Adipose tissue (tissue), 3 donors: ENCODE data around the gene CEP104. TPM values are rescaled to one million over a fixed set of nuclear protein-coding genes. Genes with fewer than 3 reads are reported as not detected.

Experiments used
- H3K27ac ChIP-seq: one replicate; pipeline ENCODE4 v1.5.1; 2013; ENCODE audit warnings: low read depth, low read length
- WGBS, 3 donors: extraction: QIAGEN DNeasy Blood & Tissue Kit; methylation state at CpG; one replicate each; pipeline ENCODE4 v1.1.7; 2013; 5-methylcytosine and 5-hydroxymethylcytosine counted together
- polyA plus RNA-seq, 3 donors: library from polyadenylated mRNA; stranded (reverse); fragments of 200-250 nt; gene quantifications; one replicate each; pipeline ENCODE4 v1.2.3, GENCODE V29; 2013
- donor health status: healthy with polysubstance abuse.
- donor health status: Bipolar disorder and iron deficiency.
- donor health status: healthy.

The CEP104 gene
- polyA plus RNA-seq, 3 donors: 7.4 to 10.3 (median 8.5) TPM

- H3K27ac ChIP-seq: no peak overlapping the region
- 96% methylated on average over 7 of the region's 7 CpGs for WGBS, 3 donors
Measured at GRCh38 chr1:3841491-3841890, 15.5 kb downstream of the CEP104 start.

GRCh38 chr1:3838788-3839187, 18.2 kb downstream of the CEP104 start:
- 97 to 98% (median 98%) methylated on average over 11 of the region's 11 CpGs for WGBS, 3 donors
- H3K27ac ChIP-seq: no peak overlapping the region

- 93 to 100% (median 100%) methylated on average over 1 of the region's 1 CpG for WGBS, 3 donors
- no peak overlapping the region for H3K27ac ChIP-seq
Measured at GRCh38 chr1:3837685-3838084, 19.3 kb downstream of the CEP104 start.

- WGBS, 3 donors: 97 to 99% (median 98%) methylated on average over 6 of the region's 6 CpGs
- no peak overlapping the region for H3K27ac ChIP-seq
Measured at GRCh38 chr1:3837200-3837599, 19.8 kb downstream of the CEP104 start.

- WGBS, 3 donors: 91 to 99% (median 97%) methylated on average over 10 to 11 of the region's 11 CpGs
- H3K27ac ChIP-seq: no peak overlapping the region
Measured at GRCh38 chr1:3836421-3836820, 20.6 kb downstream of the CEP104 start.

- no peak overlapping the region for H3K27ac ChIP-seq
- whole genome bisulfite sequencing, 3 donors: 88 to 96% (median 91%) methylated on average over 10 of the region's 10 CpGs
Measured at GRCh38 chr1:3834701-3835100, 22.3 kb downstream of the CEP104 start.

GRCh38 chr1:3831689-3832088, 25.3 kb downstream of the CEP104 start:
- H3K27ac ChIP-seq: no peak overlapping the region
- WGBS, 3 donors: 64 to 79% (median 74%) methylated on average over 6 of the region's 6 CpGs

- no peak overlapping the region for H3K27ac ChIP-seq
- 94% methylated on average over 8 of the region's 8 CpGs for WGBS, 3 donors
Measured at GRCh38 chr1:3828391-3828790, 28.6 kb downstream of the CEP104 start.

- H3K27ac ChIP-seq: no peak overlapping the region
- WGBS, 3 donors: 86 to 92% (median 89%) methylated on average over 14 of the region's 14 CpGs
Measured at GRCh38 chr1:3827813-3828307, 29.2 kb downstream of the CEP104 start.

- 84 to 90% (median 89%) methylated on average over 15 of the region's 15 CpGs for WGBS, 3 donors
- no peak overlapping the region for H3K27ac ChIP-seq
Measured at GRCh38 chr1:3825356-3825755, 31.7 kb downstream of the CEP104 start.

GRCh38 chr1:3824650-3825049, 32.4 kb downstream of the CEP104 start:
- H3K27ac ChIP-seq: no peak overlapping the region
- WGBS, 3 donors: 80 to 93% (median 88%) methylated on average over 8 of the region's 8 CpGs

GRCh38 chr1:3822421-3822820, 34.6 kb downstream of the CEP104 start:
- 76 to 91% (median 81%) methylated on average over 16 of the region's 16 CpGs for whole genome bisulfite sequencing, 3 donors
- no peak overlapping the region for H3K27ac ChIP-seq

GRCh38 chr1:3821908-3822307, 35.1 kb downstream of the CEP104 start:
- H3K27ac ChIP-seq: no peak overlapping the region
- 85 to 94% (median 89%) methylated on average over 15 of the region's 15 CpGs for WGBS, 3 donors

- H3K27ac ChIP-seq: no peak overlapping the region
- whole genome bisulfite sequencing, 3 donors: 84 to 88% (median 87%) methylated on average over 13 of the region's 13 CpGs
Measured at GRCh38 chr1:3821447-3821846, 35.6 kb downstream of the CEP104 start.

- no peak overlapping the region for H3K27ac ChIP-seq
- 90 to 94% (median 91%) methylated on average over 6 of the region's 6 CpGs for WGBS, 3 donors
Measured at GRCh38 chr1:3821004-3821403, 36.0 kb downstream of the CEP104 start.

- no peak overlapping the region for H3K27ac ChIP-seq
- WGBS, 3 donors: 91 to 92% (median 91%) methylated on average over 8 of the region's 8 CpGs
Measured at GRCh38 chr1:3820316-3820715, 36.7 kb downstream of the CEP104 start.

GRCh38 chr1:3819771-3820200, 37.2 kb downstream of the CEP104 start:
- WGBS, 3 donors: 75 to 78% (median 78%) methylated on average over 10 of the region's 10 CpGs
- H3K27ac ChIP-seq: no peak overlapping the region

GRCh38 chr1:3817821-3818597, 39.0 kb downstream of the CEP104 start:
- H3K27ac ChIP-seq: no peak overlapping the region
- 91 to 95% (median 95%) methylated on average over 26 to 28 of the region's 28 CpGs for WGBS, 3 donors

- H3K27ac ChIP-seq: no peak overlapping the region
- WGBS, 3 donors: 92 to 96% (median 94%) methylated on average over 17 of the region's 17 CpGs
Measured at GRCh38 chr1:3817138-3817740, 39.8 kb downstream of the CEP104 start.
